KMS-11 (cell line): ENCODE data around the gene ANP32A.

Source experiments
- H2AFZ ChIP-seq: fragments of 200-600 bp; sonication (generic); 2 replicates; pipeline ENCODE4 v1.6.1; 2016; ENCODE audit warnings: antibody characterized with exemption, mixed run types, low read depth
- H3K27ac ChIP-seq: fragments of 200-600 bp; sonication (generic); 2 replicates; pipeline ENCODE4 v1.6.1; 2016; ENCODE audit warnings: mild to moderate bottlenecking, mixed run types
- H3K27me3 ChIP-seq: fragments of 200-600 bp; sonication (generic); 2 replicates; pipeline ENCODE4 v1.6.1; 2017; ENCODE audit warnings: mild to moderate bottlenecking, low read depth, mixed run types, moderate library complexity; ENCODE audit not compliant: insufficient read depth
- H3K36me3 ChIP-seq: fragments of 200-600 bp; sonication (generic); 2 replicates; pipeline ENCODE4 v1.6.1; 2017; ENCODE audit warnings: mild to moderate bottlenecking, mixed run types; ENCODE audit not compliant: insufficient read depth
- H3K4me1 ChIP-seq: fragments of 200-600 bp; sonication (generic); 2 replicates; pipeline ENCODE4 v1.6.1; 2016; ENCODE audit warnings: mild to moderate bottlenecking, low read depth, mixed run types; ENCODE audit not compliant: poor library complexity, severe bottlenecking
- H3K4me2 ChIP-seq: fragments of 200-600 bp; sonication (generic); 2 replicates; pipeline ENCODE4 v1.7.0; 2016; ENCODE audit warnings: mild to moderate bottlenecking, mixed run types
- H3K4me3 ChIP-seq: fragments of 200-600 bp; sonication (generic); IDR thresholded peaks from 2 replicates; pipeline ENCODE4 v1.6.1; 2017; ENCODE audit warnings: low read depth, low read length, mixed read lengths; ENCODE audit not compliant: insufficient read depth
- H3K79me2 ChIP-seq: fragments of 200-600 bp; sonication (generic); 2 replicates; pipeline ENCODE4 v1.6.1; 2016; ENCODE audit warnings: low read depth, mixed run types; ENCODE audit not compliant: insufficient read depth
- H3K9ac ChIP-seq: fragments of 200-600 bp; sonication (generic); 2 replicates; pipeline ENCODE4 v1.6.1; 2016; ENCODE audit warnings: mild to moderate bottlenecking, mixed run types
- H4K20me1 ChIP-seq: fragments of 200-600 bp; sonication (generic); 2 replicates; pipeline ENCODE4 v1.6.1; 2016; ENCODE audit warnings: mild to moderate bottlenecking, mixed run types; ENCODE audit not compliant: insufficient read depth
- CTCF ChIP-seq: fragments of 200-600 bp; sonication (generic); conservative IDR thresholded peaks from 2 replicates; pipeline ENCODE4 v1.6.1; 2017; ENCODE audit warnings: low read depth, mild to moderate bottlenecking, antibody characterized with exemption, low read length, moderate library complexity, mixed read lengths

Gene ANP32A

GRCh38 chr15:68816158-68816557, 4.5 kb downstream of the ANP32A start:
- Histone ChIP-seq H3K4me1 (peaks cover 54% of the 10 kb centered on the region), H3K27me3 (no peaks in the 10 kb centered on the region), H3K4me2 (peak overlapping the region; percentile 57), H3K79me2 (peaks cover 95% of the 10 kb centered on the region), H2AFZ (no peak overlapping the region), H3K36me3 (no peaks in the 10 kb centered on the region), H3K4me3 (no peak overlapping the region), H3K9ac (peak overlapping the region; percentile 99; the same call in 1 of the 2 replicates), H3K27ac (peak overlapping the region; percentile 94; the same call in 1 of the 2 replicates), H4K20me1 (peaks cover 31% of the 10 kb centered on the region)
- no peak for TF ChIP-seq CTCF

GRCh38 chr15:68815598-68815997, 5.1 kb downstream of the ANP32A start:
- Histone ChIP-seq H3K4me2 (peak overlapping the region; percentile 57; the same call in 1 of the 2 replicates), H3K79me2 (peaks cover 98% of the 10 kb centered on the region), H2AFZ (no peak overlapping the region), H3K4me3 (no peak overlapping the region), H3K27me3 (no peaks in the 10 kb centered on the region), H3K36me3 (no peaks in the 10 kb centered on the region), H3K4me1 (peaks cover 55% of the 10 kb centered on the region), H4K20me1 (peaks cover 36% of the 10 kb centered on the region), H3K27ac (no peak overlapping the region; the same call in 1 of the 2 replicates), H3K9ac (no peak overlapping the region)
- TF ChIP-seq CTCF, result no peak

- peaks cover 65% of the 10 kb centered on the region for H3K4me1 ChIP-seq
- TF ChIP-seq CTCF, result no peak
Observed at GRCh38 chr15:68814596-68814995, 6.1 kb downstream of the ANP32A start.

GRCh38 chr15:68812597-68813431, 7.9 kb downstream of the ANP32A start:
- Histone ChIP-seq H3K4me2 (0 out of 2 replicates have a peak overlapping the region, but pooled peaks have one; percentile 4), H3K36me3 (no peaks in the 10 kb centered on the region), H3K4me1 (peaks cover 83% of the 10 kb centered on the region), H3K4me3 (no peak overlapping the region), H4K20me1 (peaks cover 64% of the 10 kb centered on the region), H2AFZ (no peak overlapping the region), H3K9ac (no peak overlapping the region), H3K79me2 (peaks cover 99% of the 10 kb centered on the region), H3K27ac (no peak overlapping the region), H3K27me3 (no peaks in the 10 kb centered on the region)
- no peak for TF ChIP-seq CTCF

More at GRCh38 chr15:68814596-68814995, 6.1 kb downstream of the ANP32A start:
- Histone ChIP-seq H3K4me3 (no peak overlapping the region), H2AFZ (no peak overlapping the region), H3K4me2 (0 out of 2 replicates have a peak overlapping the region, but pooled peaks have one; percentile 57), H3K27me3 (no peaks in the 10 kb centered on the region), H3K27ac (no peak overlapping the region; the same call in 1 of the 2 replicates), H4K20me1 (peaks cover 46% of the 10 kb centered on the region), H3K79me2 (peaks cover 98% of the 10 kb centered on the region), H3K36me3 (no peaks in the 10 kb centered on the region), H3K9ac (no peak overlapping the region)
